ENCODE results near the gene NLRC5. TPM values are rescaled to one million over a fixed set of nuclear protein-coding genes. Genes with fewer than 3 reads are reported as not detected.

Gene NLRC5
- total and polyA plus RNA-seq, 9 of the 15 experiments (the other 6 are each of a cell fraction or from before 2014, with no cell fraction given) = 0.59 to 0.71 TPM; not detected in 7

DNA sequence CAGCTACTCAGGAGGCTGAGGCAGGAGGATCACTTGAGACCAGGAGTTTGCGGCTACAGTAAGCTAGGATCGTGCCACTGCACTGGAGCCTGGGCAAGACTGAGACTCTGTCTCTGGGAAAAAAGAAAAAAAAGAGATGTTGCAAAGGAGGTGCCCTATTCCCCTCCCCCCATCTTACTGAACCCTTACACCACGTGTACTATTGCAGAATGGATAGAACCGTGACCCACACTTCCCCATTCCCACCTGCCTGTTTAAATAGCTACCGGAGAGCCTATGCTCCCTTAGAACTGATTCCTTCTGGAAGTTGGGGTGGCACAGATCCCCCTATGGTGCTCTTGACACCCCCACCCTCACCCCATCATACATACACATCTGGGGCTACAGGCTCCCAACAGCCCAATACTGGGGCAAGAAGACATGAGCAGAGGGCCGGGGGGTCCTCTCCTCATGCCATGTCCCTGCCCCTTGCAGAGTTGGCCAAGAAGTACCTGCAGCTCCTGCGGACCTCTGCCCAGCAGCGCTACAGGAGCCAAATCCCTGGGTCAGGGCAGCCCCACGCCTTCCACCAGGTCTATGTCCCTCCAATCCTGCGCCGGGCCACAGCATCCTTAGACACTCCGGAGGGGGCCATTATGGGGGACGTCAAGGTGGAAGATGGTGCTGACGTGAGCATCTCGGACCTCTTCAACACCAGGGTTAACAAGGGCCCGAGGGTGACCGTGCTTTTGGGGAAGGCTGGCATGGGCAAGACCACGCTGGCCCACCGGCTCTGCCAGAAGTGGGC lies 35.7 kb downstream of the NLRC5 start:
- H3K4me3 ChIP-seq = no peak overlapping the region
- H3K27me3 ChIP-seq (ENCODE audit: control insufficient read depth in 2 of 2, insufficient read depth in 2 of 2, low read length in 2 of 2) = peaks cover 17 to 62% of the 10 kb centered on the region in 2 experiments; a peak in 4 of 5 replicates
- no TSS peak for BruUV-seq (replicated peaks)
- H3K4me1 ChIP-seq (replicated peaks in 1 of 2; ENCODE audit: control insufficient read depth in 2 of 2, insufficient read depth in 2 of 2, low read length in 2 of 2) = no peaks in the 10 kb centered on the region
- no peak overlapping the region for H3K9ac ChIP-seq (ENCODE audit: insufficient read depth in 1 of 2, low read depth in 2 of 2, low read length in 2 of 2)
- ATAC-seq (no peak), FAIRE-seq (no peak), DNase-seq (ENCODE audit: extremely low read depth in 1 of 4, low spot score in 3 of 4) (no peak)
- no peak for TF ChIP-seq SRSF7 (optimal IDR thresholded peaks at IDR 0.05; ENCODE audit: low read depth, low read length)
- peak; percentile 24; the same call in 1 of the 2 replicates for TF ChIP-seq SPI1 (IDR thresholded peaks at IDR 0.05; ENCODE audit: borderline replicate concordance, low read depth, low read length)
- no peak overlapping the region for H2AFZ ChIP-seq (ENCODE audit: low read depth, low read length)
- H4K20me1 ChIP-seq (replicated peaks; ENCODE audit: control insufficient read depth, insufficient read depth, low read length) = peaks cover 7% of the 10 kb centered on the region
- ChIA-PET POLR2A (no interaction called here), CTCF (ENCODE audit: low intra/inter-chr PET ratio) (no interaction called here)
- intact Hi-C loops (cut with micrococcal nuclease) (no loop called here), in situ Hi-C loops (cut with MboI) (no loop called here)
- H3K79me2 ChIP-seq (ENCODE audit: control insufficient read depth, insufficient read depth, low read length) = no peaks in the 10 kb centered on the region
- no peak overlapping the region for H3K27ac ChIP-seq (ENCODE audit: extremely low read depth, low read depth, low read length)
- H3K9me1 ChIP-seq (ENCODE audit: control insufficient read depth, insufficient read depth, low read length) = no peaks in the 10 kb centered on the region
- 7% methylated on average over 19 of the region's 19 CpGs for WGBS (ENCODE audit: insufficient coverage, low coverage, missing lambda C conversion rate)
- H3K36me3 ChIP-seq (ENCODE audit: control insufficient read depth, insufficient read depth, low read length) = no peaks in the 10 kb centered on the region
- no peak overlapping the region for H3K4me2 ChIP-seq (ENCODE audit: insufficient read depth, low read length)
- no peaks in the 10 kb centered on the region for H3K9me3 ChIP-seq (replicated peaks; ENCODE audit: control insufficient read depth, insufficient read depth, low read depth, low read length)

DNA sequence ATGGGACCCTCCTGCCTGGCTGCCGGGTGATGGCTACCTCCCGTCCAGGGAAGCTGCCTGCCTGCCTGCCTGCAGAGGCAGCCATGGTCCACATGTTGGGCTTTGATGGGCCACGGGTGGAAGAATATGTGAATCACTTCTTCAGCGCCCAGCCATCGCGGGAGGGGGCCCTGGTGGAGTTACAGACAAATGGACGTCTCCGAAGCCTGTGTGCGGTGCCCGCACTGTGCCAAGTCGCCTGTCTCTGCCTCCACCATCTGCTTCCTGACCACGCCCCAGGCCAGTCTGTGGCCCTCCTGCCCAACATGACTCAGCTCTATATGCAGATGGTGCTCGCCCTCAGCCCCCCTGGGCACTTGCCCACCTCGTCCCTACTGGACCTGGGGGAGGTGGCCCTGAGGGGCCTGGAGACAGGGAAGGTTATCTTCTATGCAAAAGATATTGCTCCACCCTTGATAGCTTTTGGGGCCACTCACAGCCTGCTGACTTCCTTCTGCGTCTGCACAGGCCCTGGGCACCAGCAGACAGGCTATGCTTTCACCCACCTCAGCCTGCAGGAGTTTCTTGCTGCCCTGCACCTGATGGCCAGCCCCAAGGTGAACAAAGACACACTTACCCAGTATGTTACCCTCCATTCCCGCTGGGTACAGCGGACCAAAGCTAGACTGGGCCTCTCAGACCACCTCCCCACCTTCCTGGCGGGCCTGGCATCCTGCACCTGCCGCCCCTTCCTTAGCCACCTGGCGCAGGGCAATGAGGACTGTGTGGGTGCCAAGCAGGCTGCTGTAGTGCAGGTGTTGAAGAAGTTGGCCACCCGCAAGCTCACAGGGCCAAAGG lies 36.8 kb downstream of the NLRC5 start:
- intact Hi-C loops (cut with micrococcal nuclease) = no loop called here
- ChIA-PET CTCF (ENCODE audit: low intra/inter-chr PET ratio) (no interaction called here), POLR2A (interaction anchor here (0.7 kb wide), 1 partner anchor 157 kb away, joined by 3 read pairs; no protein-coding TSS in a partner anchor)
- Histone ChIP-seq H3K36me3 (ENCODE audit: control insufficient read depth, insufficient read depth, low read length) (no peaks in the 10 kb centered on the region), H3K9me3 (replicated peaks; ENCODE audit: control insufficient read depth, insufficient read depth, low read depth, low read length) (no peaks in the 10 kb centered on the region), H4K20me1 (replicated peaks; ENCODE audit: control insufficient read depth, insufficient read depth, low read length) (peaks cover 7% of the 10 kb centered on the region), H3K27ac (ENCODE audit: extremely low read depth, low read depth, low read length) (no peak overlapping the region), H2AFZ (ENCODE audit: low read depth, low read length) (no peak overlapping the region), H3K9ac (ENCODE audit: insufficient read depth in 1 of 2, low read depth in 2 of 2, low read length in 2 of 2) (no peak overlapping the region), H3K4me3 (no peak overlapping the region), H3K4me2 (ENCODE audit: insufficient read depth, low read length) (no peak overlapping the region), H3K9me1 (ENCODE audit: control insufficient read depth, insufficient read depth, low read length) (no peaks in the 10 kb centered on the region), H3K79me2 (ENCODE audit: control insufficient read depth, insufficient read depth, low read length) (no peaks in the 10 kb centered on the region), H3K27me3 (ENCODE audit: control insufficient read depth in 2 of 2, insufficient read depth in 2 of 2, low read length in 2 of 2) (peaks cover 17 to 57% of the 10 kb centered on the region in 2 experiments; a peak in 4 of 5 replicates), H3K4me1 (replicated peaks in 1 of 2; ENCODE audit: control insufficient read depth in 2 of 2, insufficient read depth in 2 of 2, low read length in 2 of 2) (no peaks in the 10 kb centered on the region)
- no peak for ATAC-seq
- no peak for FAIRE-seq
- BruUV-seq (replicated peaks) = no TSS peak
- in situ Hi-C loops (cut with MboI) = no loop called here
- WGBS (ENCODE audit: insufficient coverage, low coverage, missing lambda C conversion rate) = 5% methylated on average over 21 of the region's 21 CpGs
- DNase-seq (ENCODE audit: extremely low read depth in 1 of 4, low spot score in 3 of 4) = no peak
- TF ChIP-seq HNRNPL (IDR thresholded peaks at IDR 0.05; ENCODE audit: low read depth, low read length) (no peak), FOS (IDR thresholded peaks at IDR 0.05; ENCODE audit: extremely low read depth, insufficient read length) (no peak), BCOR (IDR thresholded peaks at IDR 0.05) (no peak), ZNF695 (CRISPR knock-in tag; IDR thresholded peaks at IDR 0.05) (no peak), HIVEP1 (CRISPR knock-in tag; IDR thresholded peaks at IDR 0.05) (no peak), BMI1 (IDR thresholded peaks at IDR 0.05; ENCODE audit: low read length) (no peak), CEBPB (tag; IDR thresholded peaks at IDR 0.05) (no peak), ZNF212 (CRISPR knock-in tag; IDR thresholded peaks at IDR 0.05) (no peak), DNMT1 (IDR thresholded peaks at IDR 0.05) (no peak), POLR2H (tag; IDR thresholded peaks at IDR 0.05; ENCODE audit: low read depth) (no peak), PHTF2 (CRISPR knock-in tag; IDR thresholded peaks at IDR 0.05) (no peak), ZNF707 (CRISPR knock-in tag; conservative IDR thresholded peaks at IDR 0.05) (no peak)
- TF ChIP-seq, protein P1, sequence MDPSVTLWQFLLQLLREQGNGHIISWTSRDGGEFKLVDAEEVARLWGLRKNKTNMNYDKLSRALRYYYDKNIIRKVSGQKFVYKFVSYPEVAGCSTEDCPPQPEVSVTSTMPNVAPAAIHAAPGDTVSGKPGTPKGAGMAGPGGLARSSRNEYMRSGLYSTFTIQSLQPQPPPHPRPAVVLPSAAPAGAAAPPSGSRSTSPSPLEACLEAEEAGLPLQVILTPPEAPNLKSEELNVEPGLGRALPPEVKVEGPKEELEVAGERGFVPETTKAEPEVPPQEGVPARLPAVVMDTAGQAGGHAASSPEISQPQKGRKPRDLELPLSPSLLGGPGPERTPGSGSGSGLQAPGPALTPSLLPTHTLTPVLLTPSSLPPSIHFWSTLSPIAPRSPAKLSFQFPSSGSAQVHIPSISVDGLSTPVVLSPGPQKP (CRISPR knock-in tag; IDR thresholded peaks at IDR 0.05) = no peak
